SK-N-MC (cell line): Measurements from ENCODE around the gene ACE.

ENCODE experiments used
- DNase-seq: peaks from one replicate; pipeline ENCODE4 v3.0.0-alpha.2; 2011; ENCODE audit warnings: low read depth, low spot score
- H3K27ac ChIP-seq: fragments of 200-600 bp; sonication (generic); 2 replicates; pipeline ENCODE4 v1.5.1; 2016; ENCODE audit warnings: mixed run types
- H3K36me3 ChIP-seq: fragments of 200-600 bp; sonication (generic); 2 replicates; pipeline ENCODE4 v1.6.1; 2017; ENCODE audit warnings: antibody characterized with exemption, low read length, mixed read lengths; ENCODE audit not compliant: insufficient read depth
- H3K4me3 ChIP-seq: fragments of 200-600 bp; sonication (generic); 2 replicates; pipeline ENCODE4 v1.5.1; 2016
- H3K9ac ChIP-seq: fragments of 200-600 bp; sonication (generic); 2 replicates; pipeline ENCODE4 v1.8.0; 2017; ENCODE audit warnings: mixed run types, mixed read lengths; ENCODE audit not compliant: insufficient read length
- H3K9me3 ChIP-seq: fragments of 200-600 bp; sonication (generic); 2 replicates; pipeline ENCODE4 v1.6.1; 2017; ENCODE audit warnings: low read depth, mild to moderate bottlenecking, antibody characterized with exemption, low read length, moderate library complexity, mixed read lengths
- EZH2 ChIP-seq: fragments of 200-600 bp; sonication (generic); IDR thresholded peaks from one replicate; pipeline ENCODE4 v1.6.1; 2017; ENCODE audit warnings: antibody characterized with exemption
- FOXP2 ChIP-seq: optimal IDR thresholded peaks from 2 replicates; pipeline ENCODE3; 2011; ENCODE audit warnings: mild to moderate bottlenecking, moderate library complexity; ENCODE audit not compliant: insufficient read depth; ENCODE audit errors: extremely low read length, control extremely low read depth
- POLR2AphosphoS5 ChIP-seq: IDR thresholded peaks from 2 replicates; pipeline ENCODE4 v1.6.1; 2012; ENCODE audit warnings: mild to moderate bottlenecking, low read depth, low read length, borderline replicate concordance

Gene ACE

DNA sequence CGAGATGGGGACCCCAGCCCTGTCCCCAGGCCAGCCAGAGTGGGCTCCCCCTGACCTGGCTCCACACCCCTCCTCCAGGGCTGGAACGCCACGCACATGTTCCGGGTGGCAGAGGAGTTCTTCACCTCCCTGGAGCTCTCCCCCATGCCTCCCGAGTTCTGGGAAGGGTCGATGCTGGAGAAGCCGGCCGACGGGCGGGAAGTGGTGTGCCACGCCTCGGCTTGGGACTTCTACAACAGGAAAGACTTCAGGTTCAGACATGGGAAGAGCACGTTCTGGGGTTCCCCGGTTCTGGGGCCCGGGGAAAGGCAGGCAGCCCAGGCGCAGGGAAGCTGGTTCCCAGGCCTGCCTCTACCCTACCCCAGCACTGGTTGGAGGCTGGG is 4.6 kb downstream of the ACE start:
- no peak for DNase-seq
- Histone ChIP-seq H3K9ac (no peak overlapping the region), H3K4me3 (no peak overlapping the region), H3K27ac (no peak overlapping the region), H3K36me3 (no peaks in the 10 kb centered on the region), H3K9me3 (no peaks in the 10 kb centered on the region)
- TF ChIP-seq EZH2 (no peak), FOXP2 (no peak), POLR2AphosphoS5 (no peak)

DNA sequence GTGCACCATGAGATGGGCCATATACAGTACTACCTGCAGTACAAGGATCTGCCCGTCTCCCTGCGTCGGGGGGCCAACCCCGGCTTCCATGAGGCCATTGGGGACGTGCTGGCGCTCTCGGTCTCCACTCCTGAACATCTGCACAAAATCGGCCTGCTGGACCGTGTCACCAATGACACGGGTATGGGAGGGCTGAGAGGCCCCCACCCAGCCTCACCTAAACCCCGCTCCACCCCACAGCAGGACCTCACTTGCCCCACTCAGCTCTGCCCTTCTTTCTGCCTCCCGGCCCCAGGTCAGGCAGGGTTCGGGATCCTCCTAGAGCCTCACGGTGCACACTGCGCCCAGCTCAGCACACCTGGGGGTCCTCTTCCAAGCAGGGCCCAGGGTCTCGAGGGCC is 5.6 kb downstream of the ACE start:
- no peak for DNase-seq
- Histone ChIP-seq H3K9ac (no peak overlapping the region), H3K4me3 (no peak overlapping the region), H3K9me3 (no peaks in the 10 kb centered on the region), H3K27ac (no peak overlapping the region), H3K36me3 (no peaks in the 10 kb centered on the region)
- no peak for TF ChIP-seq FOXP2
- no peak for TF ChIP-seq POLR2AphosphoS5
- TF ChIP-seq EZH2, result no peak

DNA sequence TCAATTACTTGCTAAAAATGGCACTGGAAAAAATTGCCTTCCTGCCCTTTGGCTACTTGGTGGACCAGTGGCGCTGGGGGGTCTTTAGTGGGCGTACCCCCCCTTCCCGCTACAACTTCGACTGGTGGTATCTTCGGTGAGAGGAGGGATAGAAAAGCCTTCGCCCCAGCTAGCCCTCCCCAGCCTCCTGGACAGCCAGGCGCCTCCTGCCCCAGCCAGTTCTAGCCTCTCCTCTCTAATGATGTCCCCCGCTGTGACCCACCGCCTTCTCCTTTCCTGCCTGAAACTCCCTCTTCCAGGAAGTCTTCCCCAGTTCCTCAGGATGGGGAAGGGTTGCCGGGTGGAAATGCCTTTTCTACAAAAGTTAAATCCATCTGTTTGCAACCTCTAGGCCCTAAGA is 6.2 kb downstream of the ACE start:
- H3K9ac ChIP-seq, result no peak overlapping the region
- no peak for DNase-seq
- TF ChIP-seq POLR2AphosphoS5, result no peak
- TF ChIP-seq EZH2, result no peak
- no peak overlapping the region for H3K27ac ChIP-seq
- no peaks in the 10 kb centered on the region for H3K36me3 ChIP-seq
- no peaks in the 10 kb centered on the region for H3K9me3 ChIP-seq
- no peak overlapping the region for H3K4me3 ChIP-seq

DNA sequence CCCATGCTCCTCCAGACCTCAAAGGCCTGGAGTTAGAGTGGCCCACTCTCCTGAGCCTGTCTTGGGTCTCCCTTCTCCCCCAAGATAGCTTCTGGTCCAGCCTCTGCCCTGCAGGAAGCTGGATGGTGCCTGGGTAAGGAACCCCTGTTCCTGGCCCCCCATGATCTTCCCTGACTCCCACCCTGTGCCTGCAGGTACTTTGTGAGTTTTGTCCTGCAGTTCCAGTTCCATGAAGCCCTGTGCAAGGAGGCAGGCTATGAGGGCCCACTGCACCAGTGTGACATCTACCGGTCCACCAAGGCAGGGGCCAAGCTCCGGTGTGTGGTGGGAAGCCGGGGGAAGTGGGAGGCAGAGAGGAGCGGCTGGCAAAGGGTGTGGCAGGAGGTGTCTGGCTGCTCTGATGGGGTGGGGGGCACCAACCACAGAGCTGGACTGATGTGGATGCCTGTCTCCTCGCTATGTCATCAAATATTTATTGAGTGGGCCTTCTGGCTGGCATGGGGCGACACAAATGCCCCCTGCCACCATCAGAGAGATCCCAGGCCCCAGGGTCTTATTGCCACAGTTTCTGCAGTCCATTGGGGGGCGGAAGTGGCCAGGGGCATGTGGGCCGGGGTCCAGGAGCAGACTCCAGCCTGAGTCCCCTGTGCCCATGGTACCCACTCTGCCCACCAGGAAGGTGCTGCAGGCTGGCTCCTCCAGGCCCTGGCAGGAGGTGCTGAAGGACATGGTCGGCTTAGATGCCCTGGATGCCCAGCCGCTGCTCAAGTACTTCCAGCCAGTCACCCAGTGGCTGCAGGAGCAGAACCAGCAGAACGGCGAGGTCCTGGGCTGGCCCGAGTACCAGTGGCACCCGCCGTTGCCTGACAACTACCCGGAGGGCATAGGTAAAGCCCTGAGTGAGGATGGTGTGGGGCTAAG is 7.1 kb downstream of the ACE start:
- Histone ChIP-seq H3K27ac (no peak overlapping the region), H3K36me3 (no peaks in the 10 kb centered on the region), H3K9ac (no peak overlapping the region), H3K9me3 (no peaks in the 10 kb centered on the region), H3K4me3 (no peak overlapping the region)
- TF ChIP-seq EZH2, result no peak
- DNase-seq, result no peak

DNA sequence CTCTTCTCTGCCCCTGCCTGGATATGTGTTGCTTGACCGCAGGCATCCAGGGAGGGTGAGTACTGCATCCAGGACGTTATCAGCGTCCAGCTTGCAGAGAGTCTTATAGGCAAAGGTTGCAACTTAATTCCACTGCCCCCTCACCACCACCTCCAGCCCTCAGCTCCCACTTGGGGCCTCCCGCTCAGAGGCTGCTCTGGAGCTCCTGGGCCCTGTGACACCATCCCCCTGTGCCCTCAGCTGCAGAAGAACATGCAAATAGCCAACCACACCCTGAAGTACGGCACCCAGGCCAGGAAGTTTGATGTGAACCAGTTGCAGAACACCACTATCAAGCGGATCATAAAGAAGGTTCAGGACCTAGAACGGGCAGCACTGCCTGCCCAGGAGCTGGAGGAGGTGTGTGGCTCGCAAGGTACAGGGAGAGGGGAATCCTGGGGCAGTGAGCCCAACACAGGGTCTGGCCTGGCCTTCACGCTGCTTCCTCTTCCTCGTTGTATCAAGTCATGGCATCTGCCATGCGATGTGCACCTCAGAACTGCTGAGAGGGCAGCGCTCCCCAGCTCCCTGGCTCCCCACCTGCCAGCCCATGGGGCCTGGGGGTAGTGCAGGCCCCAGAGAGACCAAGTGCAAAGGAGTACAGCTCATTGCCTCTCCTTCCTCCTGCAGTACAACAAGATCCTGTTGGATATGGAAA is 9.6 kb downstream of the ACE start:
- H3K36me3 ChIP-seq, result no peaks in the 10 kb centered on the region
- DNase-seq, result no peak
- no peak overlapping the region for H3K9ac ChIP-seq
- H3K9me3 ChIP-seq, result no peaks in the 10 kb centered on the region
- H3K27ac ChIP-seq, result no peak overlapping the region
- TF ChIP-seq EZH2 (no peak), FOXP2 (no peak), POLR2AphosphoS5 (no peak)
- H3K4me3 ChIP-seq, result no peak overlapping the region

DNA sequence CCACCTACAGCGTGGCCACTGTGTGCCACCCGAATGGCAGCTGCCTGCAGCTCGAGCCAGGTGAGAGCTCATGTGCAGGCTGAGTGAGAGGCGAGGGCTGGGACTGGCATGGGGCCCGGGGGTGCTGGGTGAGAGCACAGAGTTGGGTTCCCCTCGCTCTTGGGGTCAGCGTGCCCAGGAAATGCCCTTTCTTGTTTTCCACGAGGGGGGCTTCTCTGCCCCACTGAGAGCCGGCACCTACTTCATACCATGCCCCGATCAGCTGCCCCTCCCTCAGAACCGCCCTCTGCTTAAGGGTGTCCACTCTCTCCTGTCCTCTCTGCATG is 10.1 kb downstream of the ACE start:
- TF ChIP-seq FOXP2, result no peak
- Histone ChIP-seq H3K27ac (no peak overlapping the region), H3K36me3 (no peaks in the 10 kb centered on the region), H3K4me3 (no peak overlapping the region), H3K9ac (no peak overlapping the region), H3K9me3 (no peaks in the 10 kb centered on the region)
- DNase-seq, result no peak

DNA sequence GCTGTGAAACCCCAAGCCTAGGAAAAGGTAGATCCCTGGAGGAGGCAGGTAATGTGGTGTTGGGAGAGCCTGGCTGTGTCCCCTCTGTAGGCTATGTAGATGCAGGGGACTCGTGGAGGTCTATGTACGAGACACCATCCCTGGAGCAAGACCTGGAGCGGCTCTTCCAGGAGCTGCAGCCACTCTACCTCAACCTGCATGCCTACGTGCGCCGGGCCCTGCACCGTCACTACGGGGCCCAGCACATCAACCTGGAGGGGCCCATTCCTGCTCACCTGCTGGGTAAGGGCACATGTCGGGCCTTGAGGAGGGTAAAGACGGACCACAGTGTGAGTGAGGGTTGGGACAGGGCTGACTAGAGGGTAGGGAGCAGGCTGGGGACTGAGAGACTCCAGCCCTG is 12.0 kb downstream of the ACE start:
- H3K27ac ChIP-seq, result no peak overlapping the region
- no peak overlapping the region for H3K4me3 ChIP-seq
- TF ChIP-seq POLR2AphosphoS5 (no peak), FOXP2 (no peak), EZH2 (no peak)
- no peaks in the 10 kb centered on the region for H3K9me3 ChIP-seq
- no peak for DNase-seq
- no peak overlapping the region for H3K9ac ChIP-seq
- no peaks in the 10 kb centered on the region for H3K36me3 ChIP-seq

DNA sequence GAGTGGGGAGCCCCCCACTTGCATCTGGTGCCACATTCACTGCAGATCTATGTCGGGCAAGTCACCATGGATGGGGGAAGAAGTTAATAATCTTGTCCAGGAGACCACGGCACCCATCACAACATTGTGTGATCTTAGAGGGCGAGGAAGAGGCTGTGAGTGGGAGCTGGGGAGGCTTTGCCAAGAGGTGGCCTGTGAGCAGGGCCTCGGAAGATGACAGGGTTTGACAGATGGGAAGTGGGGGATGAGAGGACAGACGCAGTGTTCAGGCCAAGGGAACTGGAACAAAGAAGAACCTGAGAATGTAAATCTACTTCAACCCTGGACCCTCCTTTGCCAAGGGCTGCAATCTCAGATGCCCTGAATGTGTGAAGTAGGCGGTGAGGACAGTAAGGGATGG is 12.4 kb downstream of the ACE start:
- no peak for TF ChIP-seq POLR2AphosphoS5
- no peak for TF ChIP-seq EZH2
- no peak for TF ChIP-seq FOXP2

DNA sequence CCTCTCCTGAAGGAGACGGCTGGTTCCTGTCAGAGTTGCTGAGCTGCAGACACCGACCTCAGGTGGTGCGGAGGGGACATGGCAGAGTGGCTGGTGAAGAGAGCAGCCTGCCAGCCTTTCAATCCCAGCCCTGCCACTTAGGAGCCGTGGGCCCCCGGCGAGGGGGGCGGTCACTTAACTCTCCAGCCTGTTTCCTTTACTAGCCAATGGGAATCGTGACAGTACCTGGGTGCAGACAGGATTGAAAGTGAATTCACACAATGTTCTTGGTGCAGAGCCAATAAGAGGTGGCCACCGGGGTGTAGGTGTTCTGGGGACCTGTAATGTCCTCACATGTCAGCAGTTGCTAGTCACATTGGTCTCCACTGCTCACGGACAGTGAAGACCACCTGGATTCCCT is 13.5 kb downstream of the ACE start:
- Histone ChIP-seq H3K36me3 (no peaks in the 10 kb centered on the region), H3K9ac (no peak overlapping the region)

More for the DNA sequence above, 12.4 kb downstream of the ACE start:
- no peak for DNase-seq
- H3K9ac ChIP-seq, result no peak overlapping the region
- H3K9me3 ChIP-seq, result no peaks in the 10 kb centered on the region
- H3K4me3 ChIP-seq, result no peak overlapping the region
- no peaks in the 10 kb centered on the region for H3K36me3 ChIP-seq
- no peak overlapping the region for H3K27ac ChIP-seq

More for the DNA sequence above, 13.5 kb downstream of the ACE start:
- TF ChIP-seq EZH2 (no peak), FOXP2 (no peak), POLR2AphosphoS5 (no peak)
- no peak for DNase-seq
- Histone ChIP-seq H3K27ac (no peak overlapping the region), H3K9me3 (no peaks in the 10 kb centered on the region), H3K4me3 (no peak overlapping the region)
